ENCODE results near the gene ATP6V1G1. TPM values are rescaled to one million over a fixed set of nuclear protein-coding genes. Genes with fewer than 3 reads are reported as not detected.

ATP6V1G1 gene
- polyA plus RNA-seq, 1 donor (not counting 4 experiments of a cell fraction or from before 2014, with no cell fraction given): 214 TPM

DNA sequence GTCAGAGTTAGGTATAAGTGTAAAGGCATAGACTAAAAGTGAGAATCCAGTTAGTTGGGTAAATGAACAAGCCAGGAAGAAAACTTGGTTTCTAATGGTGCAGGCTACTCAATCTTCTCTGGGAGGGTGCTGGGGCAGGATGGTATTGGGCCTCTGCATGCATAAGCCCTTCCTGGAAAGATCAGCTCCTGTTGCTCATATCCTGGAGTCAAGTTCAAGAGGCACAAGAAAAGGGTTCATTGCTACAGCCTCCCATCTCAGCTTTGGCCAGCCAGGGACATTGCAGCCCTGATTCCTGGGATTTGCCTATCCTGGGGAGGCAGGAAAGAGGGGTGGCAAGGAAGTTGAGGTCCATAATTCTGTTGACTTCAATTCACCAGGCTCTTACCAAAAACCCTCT, 40.7 kb upstream of the ATP6V1G1 start:
- H3K4me1 ChIP-seq (ENCODE audit: control insufficient read depth, extremely low read depth, insufficient read depth, low read length): peaks cover 5% of the 10 kb centered on the region
- H3K79me2 ChIP-seq (ENCODE audit: control insufficient read depth, insufficient read depth, low read length): no peaks in the 10 kb centered on the region
- dilution Hi-C loops (cut with MboI; ENCODE audit: extremely low pct_ligation_motif_present, low sequenced_read_pairs): no loop called here
- no peak for DNase-seq (ENCODE audit: low read depth, low spot score)
- no peak overlapping the region for H2AFZ ChIP-seq (ENCODE audit: control insufficient read depth, low read length)
- no peak overlapping the region for H3K4me2 ChIP-seq (ENCODE audit: control insufficient read depth, extremely low read depth, insufficient read depth, low read depth, low read length)
- H3K27me3 ChIP-seq (ENCODE audit: control insufficient read depth, extremely low read depth, insufficient read depth, low read length): no peaks in the 10 kb centered on the region
- no peaks in the 10 kb centered on the region for H3K9me1 ChIP-seq (ENCODE audit: control insufficient read depth, extremely low read depth, insufficient read depth, low read length)
- no peak overlapping the region for H3K27ac ChIP-seq (ENCODE audit: control insufficient read depth, insufficient read depth, low read length)
- H3K9me3 ChIP-seq (ENCODE audit: control insufficient read depth, low read depth, low read length): no peaks in the 10 kb centered on the region
- no peak for FAIRE-seq
- H3K9ac ChIP-seq (ENCODE audit: control insufficient read depth, extremely low read depth, insufficient read depth, low read length): no peak overlapping the region
- no peaks in the 10 kb centered on the region for H3K36me3 ChIP-seq (ENCODE audit: control insufficient read depth in 2 of 2, extremely low read depth in 1 of 2, insufficient read depth in 2 of 2, low read length in 2 of 2)
- no peak overlapping the region for H3K4me3 ChIP-seq (ENCODE audit: control insufficient read depth in 2 of 3, extremely low read depth in 1 of 3, insufficient read depth in 2 of 3, low read depth in 1 of 3, low read length in 3 of 3)
- H4K20me1 ChIP-seq (ENCODE audit: control insufficient read depth, extremely low read depth, insufficient read depth, low read length): no peaks in the 10 kb centered on the region
- TF ChIP-seq EZH2 (IDR thresholded peaks at IDR 0.05; ENCODE audit: low read length): no peak
- TF ChIP-seq, protein P1, sequence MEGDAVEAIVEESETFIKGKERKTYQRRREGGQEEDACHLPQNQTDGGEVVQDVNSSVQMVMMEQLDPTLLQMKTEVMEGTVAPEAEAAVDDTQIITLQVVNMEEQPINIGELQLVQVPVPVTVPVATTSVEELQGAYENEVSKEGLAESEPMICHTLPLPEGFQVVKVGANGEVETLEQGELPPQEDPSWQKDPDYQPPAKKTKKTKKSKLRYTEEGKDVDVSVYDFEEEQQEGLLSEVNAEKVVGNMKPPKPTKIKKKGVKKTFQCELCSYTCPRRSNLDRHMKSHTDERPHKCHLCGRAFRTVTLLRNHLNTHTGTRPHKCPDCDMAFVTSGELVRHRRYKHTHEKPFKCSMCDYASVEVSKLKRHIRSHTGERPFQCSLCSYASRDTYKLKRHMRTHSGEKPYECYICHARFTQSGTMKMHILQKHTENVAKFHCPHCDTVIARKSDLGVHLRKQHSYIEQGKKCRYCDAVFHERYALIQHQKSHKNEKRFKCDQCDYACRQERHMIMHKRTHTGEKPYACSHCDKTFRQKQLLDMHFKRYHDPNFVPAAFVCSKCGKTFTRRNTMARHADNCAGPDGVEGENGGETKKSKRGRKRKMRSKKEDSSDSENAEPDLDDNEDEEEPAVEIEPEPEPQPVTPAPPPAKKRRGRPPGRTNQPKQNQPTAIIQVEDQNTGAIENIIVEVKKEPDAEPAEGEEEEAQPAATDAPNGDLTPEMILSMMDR (optimal IDR thresholded peaks at IDR 0.05 in 1 of 3, IDR thresholded peaks at IDR 0.05 in 1 of 3, conservative IDR thresholded peaks at IDR 0.05 in 1 of 3; ENCODE audit: extremely low read depth in 1 of 3, insufficient read depth in 2 of 3, low read length in 3 of 3): no peak

- no peak overlapping the region for H3K4me3 ChIP-seq (ENCODE audit: control insufficient read depth in 2 of 3, extremely low read depth in 1 of 3, insufficient read depth in 2 of 3, low read depth in 1 of 3, low read length in 3 of 3)
- no peaks in the 10 kb centered on the region for H3K9me1 ChIP-seq (ENCODE audit: control insufficient read depth, extremely low read depth, insufficient read depth, low read length)
- no peaks in the 10 kb centered on the region for H3K36me3 ChIP-seq (ENCODE audit: control insufficient read depth in 2 of 2, extremely low read depth in 1 of 2, insufficient read depth in 2 of 2, low read length in 2 of 2)
- no peak for DNase-seq (ENCODE audit: low read depth, low spot score)
- no peaks in the 10 kb centered on the region for H3K27me3 ChIP-seq (ENCODE audit: control insufficient read depth, extremely low read depth, insufficient read depth, low read length)
- H4K20me1 ChIP-seq (ENCODE audit: control insufficient read depth, extremely low read depth, insufficient read depth, low read length): no peaks in the 10 kb centered on the region
- no peak overlapping the region for H3K4me2 ChIP-seq (ENCODE audit: control insufficient read depth, extremely low read depth, insufficient read depth, low read depth, low read length)
- no peak for FAIRE-seq
- H2AFZ ChIP-seq (ENCODE audit: control insufficient read depth, low read length): no peak overlapping the region
- H3K27ac ChIP-seq (ENCODE audit: control insufficient read depth, insufficient read depth, low read length): no peak overlapping the region
- TF ChIP-seq, protein P1 (optimal IDR thresholded peaks at IDR 0.05 in 1 of 3, IDR thresholded peaks at IDR 0.05 in 1 of 3, conservative IDR thresholded peaks at IDR 0.05 in 1 of 3; ENCODE audit: extremely low read depth in 1 of 3, insufficient read depth in 2 of 3, low read length in 3 of 3): no peak
- TF ChIP-seq EZH2 (IDR thresholded peaks at IDR 0.05; ENCODE audit: low read length): no peak
- peaks cover 21% of the 10 kb centered on the region for H3K4me1 ChIP-seq (ENCODE audit: control insufficient read depth, extremely low read depth, insufficient read depth, low read length)
- dilution Hi-C loops (cut with MboI; ENCODE audit: extremely low pct_ligation_motif_present, low sequenced_read_pairs): no loop called here
- H3K79me2 ChIP-seq (ENCODE audit: control insufficient read depth, insufficient read depth, low read length): no peaks in the 10 kb centered on the region
- no peaks in the 10 kb centered on the region for H3K9me3 ChIP-seq (ENCODE audit: control insufficient read depth, low read depth, low read length)
- H3K9ac ChIP-seq (ENCODE audit: control insufficient read depth, extremely low read depth, insufficient read depth, low read length): no peak overlapping the region
Measured at GRCh38 chr9:114549697-114550330, 37.8 kb upstream of the ATP6V1G1 start.
